ENCODE data around the gene ZBTB9.

Gene ZBTB9

DNA sequence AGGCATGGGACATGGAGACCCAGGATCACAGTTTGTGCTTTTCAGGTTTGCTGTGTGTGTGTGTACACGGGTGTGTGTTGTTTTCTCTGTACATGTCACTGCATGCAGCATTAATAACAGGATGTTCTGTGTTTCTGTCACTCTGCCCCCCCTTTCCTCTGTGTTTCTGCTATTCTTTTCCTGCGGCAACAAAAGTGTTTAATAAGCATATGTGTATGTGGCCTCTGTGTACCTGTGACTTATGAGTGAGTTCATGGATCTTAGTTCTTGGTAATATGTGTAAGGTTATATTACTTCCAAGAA is 24.7 kb upstream of the ZBTB9 start:
- TF ChIP-seq CTCF (IDR thresholded peaks at IDR 0.05; ENCODE audit: insufficient read depth, low read depth, low read length, missing control alignments), result no peak
- no peak for DNase-seq (ENCODE audit: low read depth)
- no peak overlapping the region for H3K4me3 ChIP-seq (ENCODE audit: low read depth, low read length)

- no peak for TF ChIP-seq CTCF (IDR thresholded peaks at IDR 0.05; ENCODE audit: insufficient read depth, low read depth, low read length, missing control alignments)
- H3K4me3 ChIP-seq (ENCODE audit: low read depth, low read length), result no peak overlapping the region
- peak; percentile 57 for DNase-seq (ENCODE audit: low read depth)
These were observed 24.0 kb upstream of the ZBTB9 start for GRCh38 chr6:33430334-33430733.

DNA sequence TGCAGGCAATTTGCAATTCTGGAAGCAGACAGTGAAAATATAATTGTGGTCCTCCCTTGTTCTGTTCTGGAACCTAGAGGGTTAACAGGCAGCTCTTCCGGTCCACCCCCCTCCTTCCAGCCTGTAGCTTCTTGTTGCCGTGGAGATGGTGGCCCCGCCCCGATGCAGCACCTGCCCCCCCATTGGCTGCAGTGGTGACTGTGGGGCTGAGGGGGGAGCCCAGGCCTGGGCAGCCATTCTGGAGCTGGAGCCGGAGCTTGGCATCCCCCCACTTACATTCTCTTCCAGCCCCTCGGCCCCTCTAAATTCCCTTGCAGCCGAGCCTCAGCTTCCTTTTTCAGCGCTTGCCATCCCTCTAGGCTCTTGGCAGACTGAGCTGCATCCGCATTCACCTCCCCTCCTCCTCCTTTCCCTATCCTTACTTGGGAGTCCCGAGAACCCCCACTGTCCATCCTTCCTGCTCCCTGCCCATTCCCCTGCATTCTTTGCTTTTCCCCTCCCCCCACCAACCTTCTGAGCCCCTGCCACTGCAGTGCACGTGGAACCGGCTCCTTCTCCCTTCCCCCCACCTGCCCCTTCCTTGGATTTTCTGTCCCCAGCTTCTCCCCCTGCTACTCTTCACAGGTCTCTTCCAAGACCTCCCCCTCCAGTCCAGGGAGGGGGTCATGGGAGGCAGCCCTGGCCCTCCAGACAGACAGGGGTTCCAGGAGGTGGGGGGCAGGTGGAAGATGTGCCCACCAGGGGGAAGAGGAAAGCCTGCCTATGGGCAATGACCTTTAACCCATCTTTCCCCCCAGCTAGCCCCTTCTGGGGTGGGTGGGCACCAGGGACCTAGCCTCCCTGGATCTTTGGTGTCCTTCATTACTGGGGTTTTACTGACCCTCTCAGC is 23.1 kb upstream of the ZBTB9 start:
- peak; percentile 88 for DNase-seq (ENCODE audit: low read depth)
- TF ChIP-seq CTCF (IDR thresholded peaks at IDR 0.05; ENCODE audit: insufficient read depth, low read depth, low read length, missing control alignments), result no peak
- H3K4me3 ChIP-seq (ENCODE audit: low read depth, low read length), result peak overlapping the region; percentile 15

GRCh38 chr6:33431880-33432541 is 22.4 kb upstream of the ZBTB9 start:
- peak; percentile 36 for DNase-seq (ENCODE audit: low read depth)
- no peak for TF ChIP-seq CTCF (IDR thresholded peaks at IDR 0.05; ENCODE audit: insufficient read depth, low read depth, low read length, missing control alignments)
- peak overlapping the region; percentile 15 for H3K4me3 ChIP-seq (ENCODE audit: low read depth, low read length)

DNA sequence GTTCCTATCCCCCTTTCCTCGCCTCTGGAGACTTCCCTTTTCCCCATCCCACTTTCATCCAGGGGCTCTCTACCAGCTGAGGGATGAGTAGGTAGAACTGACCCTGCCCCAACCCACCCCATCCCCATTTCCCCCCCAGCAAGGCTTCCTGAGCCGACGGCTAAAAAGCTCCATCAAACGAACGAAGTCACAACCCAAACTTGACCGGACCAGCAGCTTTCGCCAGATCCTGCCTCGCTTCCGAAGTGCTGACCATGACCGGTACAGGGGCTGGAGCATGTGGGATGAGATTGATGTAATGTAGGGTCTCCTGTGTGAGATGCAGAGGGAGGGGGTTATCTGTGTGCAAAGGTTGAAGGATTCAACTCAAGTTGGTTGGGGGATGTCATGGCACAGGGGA is 21.8 kb upstream of the ZBTB9 start:
- no peak overlapping the region for H3K4me3 ChIP-seq (ENCODE audit: low read depth, low read length)
- DNase-seq (ENCODE audit: low read depth), result no peak
- TF ChIP-seq CTCF (IDR thresholded peaks at IDR 0.05; ENCODE audit: insufficient read depth, low read depth, low read length, missing control alignments), result no peak

DNA sequence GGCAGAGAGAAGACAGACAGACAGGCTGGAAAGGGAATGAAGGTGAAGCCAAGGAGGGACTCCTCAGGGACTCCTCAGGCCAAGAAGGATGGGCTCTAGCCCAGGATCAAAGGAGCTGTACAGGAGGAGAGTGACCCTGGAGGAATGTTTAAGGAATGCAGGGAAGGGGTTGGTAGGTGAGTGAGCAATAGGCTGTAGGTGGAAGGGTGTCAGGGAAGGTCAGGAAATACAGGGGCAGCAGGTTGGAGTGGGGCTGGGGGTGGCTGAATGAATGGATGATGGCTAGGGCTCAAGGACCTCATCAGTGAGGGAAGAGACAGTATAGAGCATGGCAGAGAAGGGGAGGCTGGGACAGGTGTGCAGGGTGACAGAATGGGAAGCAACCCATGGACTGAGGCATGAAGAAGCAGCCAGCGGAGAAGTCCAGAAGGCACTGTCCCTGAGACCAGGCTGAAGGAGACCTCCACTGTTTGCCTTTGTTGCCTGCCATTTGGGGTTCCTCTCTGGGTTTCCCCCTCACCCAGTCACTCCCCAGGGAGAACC is 21.3 kb upstream of the ZBTB9 start:
- H3K4me3 ChIP-seq (ENCODE audit: low read depth, low read length), result no peak overlapping the region
- no peak for TF ChIP-seq CTCF (IDR thresholded peaks at IDR 0.05; ENCODE audit: insufficient read depth, low read depth, low read length, missing control alignments)
- DNase-seq (ENCODE audit: low read depth), result no peak

All from GM12865 (cell line).